GM04504 (cell line): ENCODE results near the gene KRT31.
"Not testable (repeated sequence)": the region's sequence is repeated elsewhere in the genome, so short reads cannot be mapped to it uniquely, and the experiment has no call there.

ENCODE experiments used
- DNase-seq: peaks from one replicate; pipeline ENCODE4 v3.0.0-alpha.2; 2012; ENCODE audit warnings: low read depth

KRT31 gene

DNA sequence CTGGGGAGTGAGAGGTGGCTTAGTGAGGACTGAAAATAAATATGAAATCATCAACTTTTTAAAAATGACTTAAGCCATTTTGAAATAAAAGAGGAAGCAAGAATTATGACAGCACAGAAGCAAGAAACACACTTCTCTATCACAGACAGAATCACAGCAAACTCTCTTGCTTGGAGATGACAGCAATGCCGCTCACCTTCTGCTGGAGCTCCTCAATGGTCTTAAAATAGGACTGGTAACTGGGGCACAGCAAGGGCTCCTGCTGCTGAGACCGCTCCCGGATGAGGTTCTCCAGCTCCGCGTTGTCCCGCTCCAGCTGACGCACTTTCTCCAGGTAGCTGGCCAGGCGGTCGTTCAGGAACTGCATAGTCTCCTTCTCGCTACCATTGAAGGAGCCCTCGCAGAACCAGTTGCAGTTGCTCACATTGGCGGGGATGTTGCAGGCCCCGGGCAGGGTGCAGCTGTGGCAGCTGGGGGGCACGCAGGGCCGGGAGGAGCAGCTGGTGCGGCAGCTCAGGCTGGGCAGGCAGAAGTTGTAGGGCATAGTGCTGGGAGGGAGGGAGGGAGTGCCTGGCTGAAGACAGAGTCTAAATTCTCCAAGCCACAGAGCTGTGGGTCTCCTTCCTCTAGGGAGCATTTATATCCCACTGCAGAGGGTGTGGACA lies at the start of gene KRT31:
KRT31 (minus strand) TSS at position 613 of the 665 bp plus-strand sequence; CDS start at position 544, 69 bp downstream.
- no peak for DNase-seq

- DNase-seq: no peak
Observed at GRCh38 chr17:41446806-41447205, 49.4 kb upstream of the KRT31 start.

- no peak for DNase-seq
Observed at GRCh38 chr17:41444640-41445039, 47.2 kb upstream of the KRT31 start.

- DNase-seq: no peak
Observed at GRCh38 chr17:41444186-41444585, 46.8 kb upstream of the KRT31 start.

GRCh38 chr17:41442739-41443138 lies 45.3 kb upstream of the KRT31 start:
- peak; percentile 71 for DNase-seq

GRCh38 chr17:41440531-41441033 lies 43.2 kb upstream of the KRT31 start, which contains the start of gene KRT38:
Gene KRT38, minus strand, starts transcription at chr17:41440983. Its CDS starts 62 bp downstream, at chr17:41440921.
- DNase-seq: no peak

- DNase-seq: no peak
Observed at GRCh38 chr17:41439375-41439774, 42.0 kb upstream of the KRT31 start.

- no peak for DNase-seq
Observed at GRCh38 chr17:41437769-41438168, 40.4 kb upstream of the KRT31 start.

GRCh38 chr17:41437254-41437653 lies 39.8 kb upstream of the KRT31 start:
- no peak for DNase-seq

DNA sequence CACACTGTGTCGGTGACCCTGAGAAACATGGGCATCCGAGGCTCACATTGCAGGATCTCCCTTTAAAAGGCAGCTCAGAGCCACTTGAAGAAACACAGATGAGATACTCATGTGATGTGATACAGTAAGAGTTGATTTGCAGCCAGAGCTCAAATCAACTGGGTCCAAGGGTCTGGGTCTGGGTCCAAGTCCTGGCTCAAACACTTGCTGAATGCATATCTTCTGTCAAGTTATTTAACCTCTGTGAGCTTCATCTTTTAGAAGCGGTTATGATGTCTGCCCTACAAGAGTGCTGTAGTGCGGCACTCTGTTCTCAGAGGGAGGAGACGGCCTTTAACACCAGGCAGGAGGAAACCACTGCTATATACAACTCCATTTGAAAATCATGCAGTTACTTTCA lies 37.0 kb upstream of the KRT31 start:
- no peak for DNase-seq

DNA sequence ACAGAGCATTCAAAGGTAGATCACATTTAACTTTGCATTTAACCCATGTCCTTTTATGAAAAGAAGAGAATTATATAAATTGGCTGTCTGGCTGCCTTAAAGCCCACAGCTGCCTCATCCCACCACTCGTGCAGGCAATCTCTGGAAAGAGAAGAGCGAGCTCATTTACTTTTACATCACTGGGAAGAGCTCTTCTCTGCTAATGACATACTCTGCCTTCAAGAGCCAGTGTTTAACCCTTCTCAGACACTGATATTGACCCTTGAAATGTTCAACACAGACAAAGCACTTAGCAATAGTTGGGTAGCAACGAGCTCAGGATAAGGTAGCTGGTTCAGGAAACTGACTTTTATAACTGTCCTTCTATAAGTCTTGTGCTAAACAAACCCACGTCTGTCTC lies 36.6 kb upstream of the KRT31 start:
- no peak for DNase-seq

GRCh38 chr17:41433586-41433985 lies 36.2 kb upstream of the KRT31 start:
- no peak for DNase-seq

GRCh38 chr17:41430376-41430775 lies 33.0 kb upstream of the KRT31 start:
- not testable (repeated sequence) for DNase-seq

- no peak for DNase-seq
Observed at GRCh38 chr17:41429667-41430066, 32.3 kb upstream of the KRT31 start.

DNA sequence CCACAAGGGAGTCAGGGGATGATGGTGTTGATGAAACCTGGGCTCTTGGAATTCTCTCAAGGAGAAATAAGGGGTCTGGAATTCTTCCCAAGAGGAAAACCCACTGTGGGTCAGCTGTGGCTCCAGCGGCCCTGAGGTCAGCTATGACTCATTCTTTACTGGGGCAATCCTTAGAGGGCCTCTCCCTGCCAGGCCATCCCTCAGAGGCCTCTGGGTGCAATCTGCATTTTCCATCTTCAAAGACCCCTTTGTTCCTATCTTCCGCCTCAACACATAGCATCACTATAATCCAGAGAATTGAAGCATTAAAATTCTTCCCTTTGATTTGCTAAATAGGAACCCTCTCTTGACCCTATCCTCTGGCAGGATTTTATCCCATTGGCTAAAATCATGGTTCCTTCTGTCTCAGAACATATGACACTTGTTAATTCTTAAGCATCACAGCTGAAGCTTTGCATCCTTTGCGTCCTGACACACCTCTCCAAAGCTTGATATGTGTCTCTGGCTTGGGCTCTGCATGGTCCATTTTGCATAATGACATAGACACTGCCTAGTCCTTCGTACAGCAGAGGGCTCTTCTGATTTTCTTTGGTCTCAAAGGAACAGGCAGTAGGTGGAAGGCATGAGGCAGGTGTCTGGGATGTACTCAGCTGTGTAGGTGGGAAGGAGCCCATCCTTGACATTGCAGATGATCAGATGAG lies 31.3 kb upstream of the KRT31 start:
- no peak for DNase-seq

DNA sequence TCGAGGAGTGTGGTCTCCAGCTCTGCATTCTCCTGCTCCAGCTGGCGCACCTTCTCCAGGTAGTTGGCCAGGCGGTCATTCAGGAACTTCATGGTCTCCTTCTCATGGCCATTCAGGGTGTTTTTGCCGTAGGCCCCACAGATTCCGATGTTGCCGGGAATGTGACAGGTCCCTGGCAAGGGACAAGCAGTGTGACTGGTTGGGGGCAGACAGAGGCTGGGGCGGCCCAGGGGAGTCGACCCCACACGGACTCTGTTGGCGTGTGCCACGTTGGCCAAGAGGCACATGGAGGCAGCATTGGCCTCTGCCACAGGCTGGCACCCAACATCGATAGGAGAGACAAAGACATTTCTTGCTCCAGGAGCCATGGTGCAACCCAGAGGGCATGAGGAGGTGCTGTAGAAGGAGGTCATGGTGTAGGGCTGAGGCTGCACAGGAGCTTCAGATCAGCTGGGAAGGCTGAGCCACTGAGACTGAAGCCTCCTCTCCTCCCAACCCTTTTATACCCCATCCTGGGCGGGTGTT lies 26.8 kb upstream of the KRT31 start, which contains the start of gene KRT37:
KRT37 (minus strand) TSS at position 475 of the 525 bp plus-strand sequence; CDS start at position 413, 62 bp downstream.
- no peak for DNase-seq

DNA sequence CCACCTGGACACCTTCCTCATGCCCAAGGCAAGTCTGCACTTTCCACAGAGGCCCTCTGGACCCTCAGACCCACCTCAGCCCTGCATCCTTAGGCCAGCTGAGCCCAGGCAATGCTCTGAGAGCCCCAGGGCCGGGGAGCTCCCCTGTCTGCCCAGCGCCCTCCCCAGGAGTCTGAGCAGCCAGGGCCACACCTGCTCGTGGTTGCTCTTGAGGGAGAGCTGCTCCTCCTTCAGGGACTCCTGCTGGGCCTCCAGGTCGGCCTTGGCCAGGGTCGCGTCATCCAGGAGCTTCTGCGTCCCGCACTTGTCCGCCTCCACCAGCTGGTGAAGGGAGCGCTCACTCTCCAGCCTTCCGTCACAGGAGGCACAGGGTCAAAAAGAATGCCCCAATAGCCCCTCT lies 25.2 kb upstream of the KRT31 start:
- DNase-seq: not testable (repeated sequence)

GRCh38 chr17:41421617-41422016 lies 24.2 kb upstream of the KRT31 start:
- DNase-seq: no peak

DNA sequence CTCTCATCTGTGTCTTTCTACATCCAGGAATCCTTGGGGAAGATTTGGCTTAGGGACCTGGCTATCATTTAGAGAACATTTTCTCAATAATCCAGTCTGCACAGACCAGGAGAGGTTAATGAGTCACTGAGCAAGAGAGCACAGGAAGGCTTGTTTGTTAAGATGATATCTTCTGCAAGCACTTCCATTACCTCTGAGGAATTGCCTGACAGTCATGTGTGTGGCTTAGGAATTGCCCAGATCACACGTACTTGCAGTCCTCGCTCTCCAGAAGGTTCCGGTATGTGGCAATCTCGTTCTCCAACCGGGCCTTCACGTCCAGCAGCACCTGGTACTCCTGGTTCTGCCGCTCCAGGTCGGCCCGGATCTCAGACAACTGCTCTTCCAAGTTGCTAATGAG lies 23.7 kb upstream of the KRT31 start:
- DNase-seq: no peak

- DNase-seq: no peak
Observed at GRCh38 chr17:41420134-41420533, 22.7 kb upstream of the KRT31 start.

DNA sequence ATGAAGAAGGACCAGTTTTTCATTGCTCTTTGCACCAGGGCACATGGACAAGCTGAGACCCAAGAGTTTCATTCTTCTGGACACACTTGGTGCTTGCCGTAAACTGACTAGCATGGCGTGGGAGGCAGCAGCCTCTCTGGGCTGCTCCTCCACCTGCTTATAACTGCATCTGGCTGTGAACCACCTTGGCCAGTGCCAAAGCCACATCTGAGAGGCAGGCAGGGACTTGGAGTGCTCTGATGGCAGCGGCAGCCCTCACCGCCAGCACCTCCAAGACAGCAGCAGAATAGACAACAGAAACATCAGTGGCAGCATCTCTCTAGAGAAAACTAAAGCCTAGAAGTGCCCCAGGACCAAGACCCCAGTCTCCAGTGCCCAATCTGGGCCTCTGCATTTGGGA lies 22.3 kb upstream of the KRT31 start:
- no peak for DNase-seq

DNA sequence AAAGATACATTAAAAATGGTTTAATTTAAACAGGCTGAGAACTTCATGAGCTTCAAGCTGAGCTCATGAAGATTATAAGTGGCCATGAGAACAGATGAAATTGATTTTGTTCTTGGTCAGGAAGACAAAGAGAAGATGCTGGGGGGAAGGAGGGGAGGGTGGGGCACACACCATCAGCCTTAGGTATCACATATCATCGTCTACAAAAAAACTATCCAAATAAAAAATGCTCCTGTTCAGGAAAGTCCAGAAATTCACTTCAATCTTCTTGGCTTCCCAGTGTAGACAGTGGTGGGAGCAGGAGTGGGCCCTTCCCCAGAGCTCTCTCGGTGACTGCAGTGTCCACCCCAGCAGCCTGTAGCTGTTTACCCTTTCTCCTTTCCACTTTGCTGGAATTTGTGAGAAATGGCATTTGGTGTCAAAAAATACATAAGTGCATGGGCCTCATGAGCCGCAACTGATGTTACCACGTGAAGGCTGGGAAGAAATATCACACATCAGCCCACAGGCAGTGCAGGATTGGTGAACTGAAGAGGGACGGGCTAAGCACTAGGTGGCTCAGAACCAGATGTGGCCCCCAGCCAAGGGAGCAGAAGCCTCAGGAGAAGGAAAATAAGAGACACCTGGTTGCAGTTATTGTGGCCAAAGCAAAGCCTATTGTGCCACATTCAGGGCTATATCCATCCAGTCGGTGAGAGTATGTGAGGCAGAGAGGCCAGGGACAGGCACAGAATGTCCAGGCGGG lies 20.9 kb upstream of the KRT31 start:
- DNase-seq: no peak
